Transverse colon (tissue), 4 donors: ENCODE data around the gene CAPN11. TPM values are rescaled to one million over a fixed set of nuclear protein-coding genes. Genes with fewer than 3 reads are reported as not detected.

Experiments
- DNase-seq: peaks from one replicate; pipeline ENCODE4 v3.0.0-alpha.2; 2019
- H3K27ac ChIP-seq, 4 donors: fragments of 200-600 bp; sonication (generic); 2 replicates each; pipeline ENCODE4 v1.5.1; 2016 to 2018; ENCODE audit warnings: inconsistent platforms in 4 of 4
- H3K27me3 ChIP-seq: fragments of 200-600 bp; sonication (generic); 2 replicates; pipeline ENCODE4 v1.5.1; 2017; ENCODE audit warnings: inconsistent platforms
- H3K36me3 ChIP-seq, 4 donors: fragments of 200-600 bp; sonication (generic); 2 replicates each; pipeline ENCODE4 v1.5.1; 2017 to 2019; ENCODE audit warnings: inconsistent platforms in 4 of 4
- H3K4me1 ChIP-seq, 4 donors: fragments of 200-600 bp; sonication (generic); 2 replicates each; pipeline ENCODE4 v1.5.1; 2017 to 2020; ENCODE audit warnings: inconsistent platforms in 4 of 4
- H3K4me3 ChIP-seq, 4 donors: fragments of 200-600 bp; sonication (generic); 1 replicate in 1 of 4; 2 replicates in 3 of 4; pipeline versions ENCODE4 v1.5.1 to v1.6.1; 2017 to 2019; ENCODE audit warnings: inconsistent platforms in 4 of 4
- H3K9me3 ChIP-seq, 2 donors: fragments of 200-600 bp; sonication (generic); 2 replicates each; pipeline ENCODE4 v1.5.1; 2017 to 2019; ENCODE audit warnings: inconsistent platforms in 2 of 2
- EP300 ChIP-seq: sonication (generic); formaldehyde crosslinking; IDR thresholded peaks from one replicate; pipeline ENCODE4 v1.6.1; 2017; ENCODE audit warnings: antibody characterized with exemption, low read depth
- POLR2A ChIP-seq: fragments of 450-650 bp; IDR thresholded peaks from one replicate; pipeline ENCODE4 v1.6.1; 2016; ENCODE audit warnings: antibody characterized with exemption, mild to moderate bottlenecking, moderate library complexity
- POLR2AphosphoS5 ChIP-seq, 3 donors: sonication (generic); formaldehyde crosslinking; IDR thresholded peaks; one replicate each; pipeline ENCODE4 v1.6.1; 2016; ENCODE audit warnings: antibody characterized with exemption in 3 of 3
- WGBS, 2 donors: methylation state at CpG; one replicate each; pipeline ENCODE4 v1.1.5; 2018; ENCODE audit warnings: low coverage in 1 of 2; 5-methylcytosine and 5-hydroxymethylcytosine counted together
- in situ Hi-C, 4 donors: fragments of 200-750 bp; cut with MboI; loops; one replicate each; pipeline versions ENCODE4 v1.15.0 to v1.15.1; 2017; ENCODE audit warnings: low sequenced_read_pairs in 3 of 4, low pct_ligation_motif_present in 1 of 4, low pct_unique_long_range_greater_than_20kb in 1 of 4
- intact Hi-C: fragments of 100-400 bp; cut with DNase I; formaldehyde crosslinking; loops from one replicate; pipeline ENCODE4 v1.15.1; 2023; ENCODE audit warnings: low total_unique reads
- total RNA-seq, 4 donors: library from RNA; depleted of rRNA; stranded (reverse); fragments of >200 nt; gene quantifications; one replicate each; pipeline ENCODE4 v1.1.0, GENCODE V29; 2016
- TF ChIP-seq, protein P1 (sequence below), 5 experiments: fragments of 200-600 bp in 3 of 5; fragments of 450-650 bp in 2 of 5; sonication (generic) in 3 of 5; IDR thresholded peaks; 1 replicate in 2 of 5; 2 replicates in 3 of 5; pipeline ENCODE4 v1.5.1; 2016 to 2017; ENCODE audit warnings: antibody characterized with exemption in 5 of 5, inconsistent platforms in 3 of 5, mild to moderate bottlenecking in 2 of 5, moderate library complexity in 1 of 5

Gene CAPN11
- total RNA-seq, 4 donors from 2014 or later = 1.6 to 19.8 (median 4.9) TPM; not detected in 1

GRCh38 chr6:44152533-44152932 is 6.1 kb upstream of the CAPN11 start:
- Histone ChIP-seq H3K4me1 (peaks cover 3 to 9% (median 7%) of the 10 kb centered on the region in 4 donors), H3K27me3 (no peaks in the 10 kb centered on the region), H3K9me3 (no peaks in the 10 kb centered on the region), H3K4me3 (no peak overlapping the region), H3K27ac (no peak overlapping the region), H3K36me3 (peaks cover 0 to 10% (median 3%) of the 10 kb centered on the region in 4 donors)
- intact Hi-C loops = loop anchor here (5.0 kb wide), 1 partner anchor 385 kb away; no protein-coding TSS in a partner anchor
- DNase-seq = no peak
- TF ChIP-seq POLR2AphosphoS5 (IDR thresholded peaks at IDR 0.05) (no peak), POLR2A (no peak), EP300 (no peak)
- TF ChIP-seq, protein P1, sequence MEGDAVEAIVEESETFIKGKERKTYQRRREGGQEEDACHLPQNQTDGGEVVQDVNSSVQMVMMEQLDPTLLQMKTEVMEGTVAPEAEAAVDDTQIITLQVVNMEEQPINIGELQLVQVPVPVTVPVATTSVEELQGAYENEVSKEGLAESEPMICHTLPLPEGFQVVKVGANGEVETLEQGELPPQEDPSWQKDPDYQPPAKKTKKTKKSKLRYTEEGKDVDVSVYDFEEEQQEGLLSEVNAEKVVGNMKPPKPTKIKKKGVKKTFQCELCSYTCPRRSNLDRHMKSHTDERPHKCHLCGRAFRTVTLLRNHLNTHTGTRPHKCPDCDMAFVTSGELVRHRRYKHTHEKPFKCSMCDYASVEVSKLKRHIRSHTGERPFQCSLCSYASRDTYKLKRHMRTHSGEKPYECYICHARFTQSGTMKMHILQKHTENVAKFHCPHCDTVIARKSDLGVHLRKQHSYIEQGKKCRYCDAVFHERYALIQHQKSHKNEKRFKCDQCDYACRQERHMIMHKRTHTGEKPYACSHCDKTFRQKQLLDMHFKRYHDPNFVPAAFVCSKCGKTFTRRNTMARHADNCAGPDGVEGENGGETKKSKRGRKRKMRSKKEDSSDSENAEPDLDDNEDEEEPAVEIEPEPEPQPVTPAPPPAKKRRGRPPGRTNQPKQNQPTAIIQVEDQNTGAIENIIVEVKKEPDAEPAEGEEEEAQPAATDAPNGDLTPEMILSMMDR (IDR thresholded peaks at IDR 0.05) = no peak
- 90 to 92% methylated on average over 5 to 15 of the region's 19 CpGs for WGBS, 2 donors
- in situ Hi-C loops = loop anchor here in 2 of 4 donors (5.0 to 25.0 kb wide), 2 partner anchors 50 to 185 kb away; partner anchors contain the start of gene SPATS1 (in 2 of the 2)

- Histone ChIP-seq H3K27me3 (no peaks in the 10 kb centered on the region), H3K27ac (no peak overlapping the region), H3K4me3 (no peak overlapping the region), H3K4me1 (peaks cover 3 to 9% (median 7%) of the 10 kb centered on the region in 4 donors), H3K9me3 (no peaks in the 10 kb centered on the region), H3K36me3 (peaks cover 0 to 2% (median 0%) of the 10 kb centered on the region in 4 donors)
- no peak for DNase-seq
- intact Hi-C loops (loop anchor here (5.0 kb wide), 1 partner anchor 387 kb away; no protein-coding TSS in a partner anchor), in situ Hi-C loops (loop anchor here in 2 of 4 donors (5.0 to 25.0 kb wide), 2 partner anchors 52 to 183 kb away; partner anchors contain the start of gene SPATS1 (in 2 of the 2))
- TF ChIP-seq POLR2A (no peak), EP300 (no peak), POLR2AphosphoS5 (IDR thresholded peaks at IDR 0.05) (no peak)
- TF ChIP-seq, protein P1 (IDR thresholded peaks at IDR 0.05) = no peak
- 81 to 90% methylated on average over 2 to 11 of the region's 12 CpGs for WGBS, 2 donors
Observed at GRCh38 chr6:44154067-44154466, 4.6 kb upstream of the CAPN11 start.

DNA sequence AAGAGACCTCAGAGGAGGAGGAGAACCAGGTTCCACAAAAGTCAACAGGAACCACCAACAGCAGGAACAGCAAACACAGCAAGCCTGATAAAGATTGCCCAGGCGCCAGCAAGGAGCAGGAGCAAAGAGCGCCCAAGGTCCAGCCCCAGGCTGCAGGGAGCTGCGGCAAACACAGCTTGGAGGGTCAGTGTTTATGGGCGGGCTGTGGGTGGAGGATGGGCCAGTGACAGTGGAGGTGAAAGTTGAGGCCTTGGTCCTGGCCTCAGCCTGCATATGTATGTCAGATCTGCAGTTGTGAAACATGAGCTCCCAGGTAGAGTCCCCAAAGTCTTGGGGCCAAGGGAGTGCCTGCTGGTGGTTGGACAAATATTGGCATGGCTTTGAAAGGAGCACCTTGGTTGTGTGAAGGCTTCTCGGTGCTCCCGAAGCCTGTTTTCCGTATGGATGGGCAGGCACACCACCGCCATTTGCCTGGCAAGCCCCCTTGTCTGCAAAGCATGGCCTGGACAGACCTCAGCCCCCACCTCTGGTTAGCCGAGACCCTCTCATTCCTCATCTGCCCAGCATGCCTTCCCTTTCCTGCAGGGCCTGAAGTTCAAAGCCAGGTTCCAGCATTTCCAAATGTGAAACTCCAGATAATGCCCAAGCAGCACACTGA is 2.0 kb upstream of the CAPN11 start:
- Histone ChIP-seq H3K4me3 (no peak overlapping the region), H3K27me3 (no peaks in the 10 kb centered on the region), H3K27ac (peak overlapping the region in 1 of 4 donors; percentile 7), H3K9me3 (no peaks in the 10 kb centered on the region), H3K36me3 (no peaks in the 10 kb centered on the region), H3K4me1 (peaks cover 2 to 9% (median 6%) of the 10 kb centered on the region in 4 donors)
- intact Hi-C loops (no loop called here), in situ Hi-C loops (loop anchor here in 2 of 4 donors (25.0 kb wide), 1 partner anchor 181 kb away; the partner anchor contains the start of gene SPATS1 (in 2 of the 2))
- TF ChIP-seq POLR2AphosphoS5 (IDR thresholded peaks at IDR 0.05) (no peak), POLR2A (no peak), EP300 (no peak)
- TF ChIP-seq, protein P1 (IDR thresholded peaks at IDR 0.05) = no peak
- 39 to 69% methylated on average over 2 to 9 of the region's 9 CpGs for WGBS, 2 donors
- no peak for DNase-seq

DNA sequence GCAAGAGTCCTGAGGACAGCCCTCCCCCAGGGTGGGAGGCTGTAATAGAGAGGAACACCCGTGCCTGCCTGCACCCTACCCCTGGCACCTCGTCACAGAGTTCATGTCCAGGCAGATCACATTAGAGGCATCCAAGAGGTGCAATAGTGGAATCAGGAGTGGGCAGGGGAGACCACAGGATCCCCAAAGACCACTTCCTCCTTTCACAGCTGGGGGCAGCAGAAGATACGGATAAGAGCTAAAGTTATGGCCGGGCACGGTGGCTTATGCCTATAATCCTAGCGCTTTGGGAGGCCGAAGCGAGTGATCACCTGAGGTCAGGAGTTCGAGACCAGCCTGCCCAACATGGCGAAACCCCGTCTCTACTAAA is 1.5 kb upstream of the CAPN11 start:
- TF ChIP-seq POLR2A = no peak
- TF ChIP-seq, protein P1 (IDR thresholded peaks at IDR 0.05) = no peak
- H3K9me3 ChIP-seq = no peaks in the 10 kb centered on the region
- WGBS, 2 donors = 79 to 85% methylated on average over 6 to 11 of the region's 11 CpGs
- no peak for DNase-seq
- intact Hi-C loops = no loop called here
- H3K4me3 ChIP-seq = no peak overlapping the region
- peaks cover 0 to 9% (median 3%) of the 10 kb centered on the region in 4 donors for H3K4me1 ChIP-seq
- H3K27me3 ChIP-seq = no peaks in the 10 kb centered on the region
- in situ Hi-C loops = loop anchor here in 2 of 4 donors (25.0 kb wide), 1 partner anchor 180 kb away; the partner anchor contains the start of gene SPATS1 (in 2 of the 2)
- H3K36me3 ChIP-seq = no peaks in the 10 kb centered on the region
- H3K27ac ChIP-seq = no peak overlapping the region
